ENCODE measurements around the gene LAG3.

LAG3 gene

DNA sequence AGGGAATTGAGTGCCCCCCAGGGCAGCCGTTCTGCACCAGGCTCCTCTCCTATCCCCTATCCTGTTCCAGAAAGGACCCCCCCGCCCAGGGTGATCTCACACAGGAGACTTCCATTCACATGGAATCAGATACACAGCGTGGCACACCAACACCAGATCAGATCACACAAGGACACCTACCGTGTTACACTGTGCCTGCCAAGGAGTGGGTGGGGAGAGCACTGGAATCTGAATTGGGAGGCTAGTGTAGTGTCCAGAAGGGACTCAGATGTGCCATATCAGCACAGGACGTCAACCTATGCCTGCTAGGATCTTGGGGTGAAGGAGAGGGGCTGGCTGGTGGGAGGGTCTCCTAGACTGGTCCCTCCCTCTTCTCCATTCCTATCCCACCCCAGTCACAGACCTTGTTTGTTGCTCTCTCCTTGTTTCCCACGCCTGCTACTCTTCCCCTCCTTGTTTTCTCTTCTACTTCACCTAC is 3.8 kb upstream of the LAG3 start:
- Histone ChIP-seq H2AFZ (ENCODE audit: low read depth, low read length, severe bottlenecking) (no peak overlapping the region), H4K20me1 (ENCODE audit: low read depth, low read length) (no peaks in the 10 kb centered on the region), H3K4me2 (ENCODE audit: low read depth, low read length, poor library complexity, severe bottlenecking) (no peak overlapping the region), H3K27me3 (ENCODE audit: low read length) (no peaks in the 10 kb centered on the region), H3K9me2 (replicated peaks; ENCODE audit: insufficient read depth, low read length) (no peaks in the 10 kb centered on the region), H3F3A (ENCODE audit: insufficient read depth) (no peaks in the 10 kb centered on the region), H3K79me2 (ENCODE audit: insufficient read depth, low read length) (no peaks in the 10 kb centered on the region), H3K27ac (ENCODE audit: low read depth, low read length) (no peak overlapping the region), H3K9me3 (ENCODE audit: insufficient read depth, low read length) (no peaks in the 10 kb centered on the region), H3K36me3 (ENCODE audit: low read length) (no peaks in the 10 kb centered on the region), H3K9ac (ENCODE audit: low read length) (no peak overlapping the region), H3K4me3 (ENCODE audit: insufficient read depth, low read length, poor library complexity, severe bottlenecking) (no peak overlapping the region)
- TF ChIP-seq, protein P1, sequence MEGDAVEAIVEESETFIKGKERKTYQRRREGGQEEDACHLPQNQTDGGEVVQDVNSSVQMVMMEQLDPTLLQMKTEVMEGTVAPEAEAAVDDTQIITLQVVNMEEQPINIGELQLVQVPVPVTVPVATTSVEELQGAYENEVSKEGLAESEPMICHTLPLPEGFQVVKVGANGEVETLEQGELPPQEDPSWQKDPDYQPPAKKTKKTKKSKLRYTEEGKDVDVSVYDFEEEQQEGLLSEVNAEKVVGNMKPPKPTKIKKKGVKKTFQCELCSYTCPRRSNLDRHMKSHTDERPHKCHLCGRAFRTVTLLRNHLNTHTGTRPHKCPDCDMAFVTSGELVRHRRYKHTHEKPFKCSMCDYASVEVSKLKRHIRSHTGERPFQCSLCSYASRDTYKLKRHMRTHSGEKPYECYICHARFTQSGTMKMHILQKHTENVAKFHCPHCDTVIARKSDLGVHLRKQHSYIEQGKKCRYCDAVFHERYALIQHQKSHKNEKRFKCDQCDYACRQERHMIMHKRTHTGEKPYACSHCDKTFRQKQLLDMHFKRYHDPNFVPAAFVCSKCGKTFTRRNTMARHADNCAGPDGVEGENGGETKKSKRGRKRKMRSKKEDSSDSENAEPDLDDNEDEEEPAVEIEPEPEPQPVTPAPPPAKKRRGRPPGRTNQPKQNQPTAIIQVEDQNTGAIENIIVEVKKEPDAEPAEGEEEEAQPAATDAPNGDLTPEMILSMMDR (IDR thresholded peaks at IDR 0.05; ENCODE audit: insufficient read depth, low read length, poor library complexity, severe bottlenecking) = no peak
- no peak for TF ChIP-seq EZH2phosphoT487 (conservative IDR thresholded peaks at IDR 0.05; ENCODE audit: low read length)

DNA sequence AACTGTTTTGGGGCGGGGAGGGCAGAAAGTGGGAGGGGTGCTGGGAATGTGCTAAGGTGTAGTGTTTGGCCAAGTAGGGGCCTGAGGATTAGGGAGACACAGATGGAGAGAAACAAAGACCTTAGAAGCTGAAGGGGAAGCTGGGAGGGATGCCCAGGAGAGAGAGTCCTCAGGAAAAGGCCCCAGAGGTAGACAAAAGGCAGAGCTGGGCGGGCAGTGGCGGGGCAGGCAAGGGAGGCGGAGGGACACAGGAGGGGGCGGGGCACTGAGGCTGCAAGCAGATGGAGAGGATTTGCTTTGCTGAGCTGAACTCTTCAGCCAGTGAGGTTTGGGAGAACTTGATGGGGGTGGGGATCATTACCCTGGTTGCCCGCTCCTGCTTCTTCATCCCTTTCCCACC is 3.3 kb upstream of the LAG3 start:
- Histone ChIP-seq H3K4me2 (ENCODE audit: low read depth, low read length, poor library complexity, severe bottlenecking) (no peak overlapping the region), H2AFZ (ENCODE audit: low read depth, low read length, severe bottlenecking) (no peak overlapping the region), H4K20me1 (ENCODE audit: low read depth, low read length) (no peaks in the 10 kb centered on the region), H3K27me3 (ENCODE audit: low read length) (no peaks in the 10 kb centered on the region), H3K9ac (ENCODE audit: low read length) (no peak overlapping the region), H3K36me3 (ENCODE audit: low read length) (no peaks in the 10 kb centered on the region), H3K9me3 (ENCODE audit: insufficient read depth, low read length) (no peaks in the 10 kb centered on the region), H3K27ac (ENCODE audit: low read depth, low read length) (no peak overlapping the region), H3K4me3 (ENCODE audit: insufficient read depth, low read length, poor library complexity, severe bottlenecking) (no peak overlapping the region), H3F3A (ENCODE audit: insufficient read depth) (no peaks in the 10 kb centered on the region), H3K9me2 (replicated peaks; ENCODE audit: insufficient read depth, low read length) (no peaks in the 10 kb centered on the region), H3K79me2 (ENCODE audit: insufficient read depth, low read length) (no peaks in the 10 kb centered on the region)
- no peak for TF ChIP-seq EZH2phosphoT487 (conservative IDR thresholded peaks at IDR 0.05; ENCODE audit: low read length)
- TF ChIP-seq, protein P1 (IDR thresholded peaks at IDR 0.05; ENCODE audit: insufficient read depth, low read length, poor library complexity, severe bottlenecking) = no peak

DNA sequence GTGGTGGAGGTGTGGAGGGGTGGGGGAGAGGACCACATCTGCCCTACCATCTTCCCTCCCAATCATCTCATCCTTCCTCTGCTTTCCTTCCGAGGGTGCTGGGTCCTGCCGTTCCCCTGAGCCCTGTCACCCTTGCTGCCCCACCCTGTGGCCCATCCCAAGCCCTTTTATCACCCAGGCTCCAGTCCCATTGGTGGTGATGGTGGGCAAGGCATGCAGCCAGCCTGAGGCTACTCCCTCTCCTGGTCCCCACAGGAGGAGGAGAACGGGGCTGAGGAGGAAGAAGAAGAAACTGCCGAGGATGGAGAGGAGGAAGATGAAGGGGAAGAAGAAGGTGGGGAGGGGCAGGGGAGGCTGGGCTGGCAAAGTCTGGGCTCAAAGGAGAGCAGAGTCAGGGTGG is 2.7 kb upstream of the LAG3 start:
- no peaks in the 10 kb centered on the region for H3K27me3 ChIP-seq (ENCODE audit: low read length)
- H3K4me2 ChIP-seq (ENCODE audit: low read depth, low read length, poor library complexity, severe bottlenecking) = no peak overlapping the region
- H2AFZ ChIP-seq (ENCODE audit: low read depth, low read length, severe bottlenecking) = no peak overlapping the region
- no peaks in the 10 kb centered on the region for H4K20me1 ChIP-seq (ENCODE audit: low read depth, low read length)
- TF ChIP-seq, protein P1 (IDR thresholded peaks at IDR 0.05; ENCODE audit: insufficient read depth, low read length, poor library complexity, severe bottlenecking) = no peak
- TF ChIP-seq EZH2phosphoT487 (conservative IDR thresholded peaks at IDR 0.05; ENCODE audit: low read length) = no peak
- no peak overlapping the region for H3K9ac ChIP-seq (ENCODE audit: low read length)
- H3K9me2 ChIP-seq (replicated peaks; ENCODE audit: insufficient read depth, low read length) = no peaks in the 10 kb centered on the region
- no peaks in the 10 kb centered on the region for H3K79me2 ChIP-seq (ENCODE audit: insufficient read depth, low read length)
- no peaks in the 10 kb centered on the region for H3K9me3 ChIP-seq (ENCODE audit: insufficient read depth, low read length)
- no peak overlapping the region for H3K27ac ChIP-seq (ENCODE audit: low read depth, low read length)
- H3K4me3 ChIP-seq (ENCODE audit: insufficient read depth, low read length, poor library complexity, severe bottlenecking) = no peak overlapping the region
- H3F3A ChIP-seq (ENCODE audit: insufficient read depth) = no peaks in the 10 kb centered on the region
- H3K36me3 ChIP-seq (ENCODE audit: low read length) = no peaks in the 10 kb centered on the region
